COLO829 (cell line): ENCODE data around the gene POU3F2.

Experiments
- DNase-seq: peaks from one replicate; pipeline ENCODE4 v3.0.0; 2012; ENCODE audit warnings: low spot score

The POU3F2 gene

GRCh38 chr6:98830146-98830545 is 4.2 kb upstream of the POU3F2 start:
- no peak for DNase-seq

- DNase-seq, result no peak
Measured at GRCh38 chr6:98831057-98831958, 3.1 kb upstream of the POU3F2 start.

- no peak for DNase-seq
Measured at GRCh38 chr6:98831959-98832283, 2.5 kb upstream of the POU3F2 start.

GRCh38 chr6:98832284-98833056 is 1.9 kb upstream of the POU3F2 start:
- no peak for DNase-seq

GRCh38 chr6:98833057-98833306 is 1.4 kb upstream of the POU3F2 start:
- DNase-seq, result no peak

GRCh38 chr6:98833307-98834059 is 891 bp upstream of the POU3F2 start:
- DNase-seq, result no peak

- no peak for DNase-seq
Measured at GRCh38 chr6:98835149-98836024, 1.0 kb downstream of the POU3F2 start.

GRCh38 chr6:98836025-98836961 is 1.9 kb downstream of the POU3F2 start:
- DNase-seq, result no peak

GRCh38 chr6:98836962-98837944 is 2.9 kb downstream of the POU3F2 start:
- no peak for DNase-seq

- no peak for DNase-seq
Measured at GRCh38 chr6:98838032-98838431, 3.7 kb downstream of the POU3F2 start.

- DNase-seq, result no peak
Measured at GRCh38 chr6:98838975-98839374, 4.6 kb downstream of the POU3F2 start.

- DNase-seq, result no peak
Measured at GRCh38 chr6:98839781-98840361, 5.5 kb downstream of the POU3F2 start.

GRCh38 chr6:98840385-98840784 is 6.0 kb downstream of the POU3F2 start:
- DNase-seq, result no peak

GRCh38 chr6:98840996-98841513 is 6.7 kb downstream of the POU3F2 start:
- DNase-seq, result no peak

- DNase-seq, result no peak
Measured at GRCh38 chr6:98841621-98842341, 7.4 kb downstream of the POU3F2 start.

- no peak for DNase-seq
Measured at GRCh38 chr6:98842342-98843180, 8.2 kb downstream of the POU3F2 start.
